SK-N-MC (cell line): ENCODE data around the gene NETO2.

ENCODE experiments used
- EZH2 ChIP-seq: fragments of 200-600 bp; sonication (generic); IDR thresholded peaks from one replicate; pipeline ENCODE4 v1.6.1; 2017; ENCODE audit warnings: antibody characterized with exemption
- POLR2AphosphoS5 ChIP-seq: IDR thresholded peaks from 2 replicates; pipeline ENCODE4 v1.6.1; 2012; ENCODE audit warnings: mild to moderate bottlenecking, low read depth, low read length, borderline replicate concordance

- TF ChIP-seq POLR2AphosphoS5 (no peak), EZH2 (no peak)
These were observed 82.5 kb downstream of the NETO2 start for GRCh38 chr16:47061204-47061603.
